AG10803 (cell line): ENCODE results near the gene PCK2.

ENCODE experiments used
- DNase-seq: peaks from one replicate; pipeline ENCODE4 v3.0.0; 2010; ENCODE audit warnings: low read depth
- H3K4me3 ChIP-seq: 2 replicates; pipeline ENCODE4 v1.5.1; 2011; ENCODE audit warnings: mild to moderate bottlenecking, low read length, control low read depth
- CTCF ChIP-seq: conservative IDR thresholded peaks from 2 replicates; pipeline ENCODE4 v1.5.1; 2011; ENCODE audit warnings: mild to moderate bottlenecking, low read length, control low read depth, inconsistent platforms

Gene PCK2

DNA sequence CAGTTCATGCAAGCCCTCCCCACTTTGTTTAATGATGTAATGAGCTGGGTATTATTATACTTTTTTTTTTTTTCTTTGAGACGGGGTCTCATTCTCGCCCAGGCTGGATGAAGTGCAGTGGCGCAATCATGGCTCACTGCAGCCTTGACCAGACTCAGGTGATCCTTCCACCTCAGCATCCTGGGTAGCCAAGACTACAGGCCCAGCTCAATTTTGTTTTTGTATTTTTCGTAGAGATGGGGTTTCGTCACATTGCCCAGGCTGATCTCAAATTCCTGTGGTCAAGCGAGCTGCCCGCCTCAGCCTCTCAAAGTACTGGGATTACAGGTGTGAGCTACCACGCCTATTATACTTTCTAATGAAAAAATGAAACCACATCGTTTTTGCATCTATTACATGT is 15.9 kb downstream of the PCK2 start:
- TF ChIP-seq CTCF, result no peak
- no peak overlapping the region for H3K4me3 ChIP-seq
- no peak for DNase-seq

- no peak for TF ChIP-seq CTCF
- DNase-seq, result no peak
- H3K4me3 ChIP-seq, result no peak overlapping the region
These were observed 16.4 kb downstream of the PCK2 start for GRCh38 chr14:24110523-24110922.

DNA sequence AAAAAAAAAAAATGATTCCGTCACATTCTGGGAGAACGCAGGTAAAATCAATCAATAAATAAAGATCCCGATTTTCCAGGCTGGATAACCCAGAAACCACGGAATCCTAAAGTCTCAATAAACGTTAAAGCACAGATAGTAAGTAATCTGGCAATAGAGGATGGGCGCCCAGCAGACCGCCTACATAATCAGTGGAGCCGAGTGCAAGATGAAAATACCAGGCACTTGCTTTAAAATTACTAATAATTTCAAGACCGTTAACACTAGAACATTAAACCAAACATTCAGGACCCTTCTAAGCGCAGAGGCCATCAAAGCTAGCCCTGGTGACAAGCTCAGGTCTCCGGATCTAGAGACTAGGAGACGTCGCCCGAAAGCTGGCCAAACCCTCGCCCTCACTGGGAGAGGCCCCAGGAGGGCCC is 19.3 kb downstream of the PCK2 start:
- H3K4me3 ChIP-seq, result peak overlapping the region; percentile 90
- no peak for DNase-seq

GRCh38 chr14:24113801-24114531 is 19.9 kb downstream of the PCK2 start:
- peak overlapping the region; percentile 90 for H3K4me3 ChIP-seq
- DNase-seq, result peak; percentile 89
- no peak for TF ChIP-seq CTCF

More for the DNA sequence above, 19.3 kb downstream of the PCK2 start:
- TF ChIP-seq CTCF, result no peak

- H3K4me3 ChIP-seq, result peak within 1 kb of the TSS; percentile 90
- peak; percentile 100 for DNase-seq
- TF ChIP-seq CTCF, result no peak
These were observed 20.7 kb downstream of the PCK2 start, which contains the start of the genes DCAF11 and NRL for GRCh38 chr14:24114532-24115421. Gene DCAF11, plus strand, starts transcription at chr14:24114777. Its CDS starts 818 bp downstream, at chr14:24115595. Gene NRL, minus strand, starts transcription at chr14:24114949. Its CDS starts 32,101 bp downstream, at chr14:24082848.

GRCh38 chr14:24115422-24116127 is 21.5 kb downstream of the PCK2 start:
- no peak for DNase-seq
- peak overlapping the region; percentile 90 for H3K4me3 ChIP-seq
- no peak for TF ChIP-seq CTCF
